Stimulated activated CD8-positive, alpha-beta memory T cell treated with anti-CD3 and anti-CD28 coated beads, Interleukin-12 subunit alpha, Interleukin-12 subunit beta, amount 100 ng/mL, for 4 hours (primary cell): ENCODE data around the gene SFXN3.
A peak's percentile ranks its signal among the peaks of the same experiment; 100 is the strongest.

Source experiments
- DNase-seq: peaks from one replicate; pipeline ENCODE4 v3.0.0-alpha.2; 2020; ENCODE audit warnings: low read depth

SFXN3 gene

DNA sequence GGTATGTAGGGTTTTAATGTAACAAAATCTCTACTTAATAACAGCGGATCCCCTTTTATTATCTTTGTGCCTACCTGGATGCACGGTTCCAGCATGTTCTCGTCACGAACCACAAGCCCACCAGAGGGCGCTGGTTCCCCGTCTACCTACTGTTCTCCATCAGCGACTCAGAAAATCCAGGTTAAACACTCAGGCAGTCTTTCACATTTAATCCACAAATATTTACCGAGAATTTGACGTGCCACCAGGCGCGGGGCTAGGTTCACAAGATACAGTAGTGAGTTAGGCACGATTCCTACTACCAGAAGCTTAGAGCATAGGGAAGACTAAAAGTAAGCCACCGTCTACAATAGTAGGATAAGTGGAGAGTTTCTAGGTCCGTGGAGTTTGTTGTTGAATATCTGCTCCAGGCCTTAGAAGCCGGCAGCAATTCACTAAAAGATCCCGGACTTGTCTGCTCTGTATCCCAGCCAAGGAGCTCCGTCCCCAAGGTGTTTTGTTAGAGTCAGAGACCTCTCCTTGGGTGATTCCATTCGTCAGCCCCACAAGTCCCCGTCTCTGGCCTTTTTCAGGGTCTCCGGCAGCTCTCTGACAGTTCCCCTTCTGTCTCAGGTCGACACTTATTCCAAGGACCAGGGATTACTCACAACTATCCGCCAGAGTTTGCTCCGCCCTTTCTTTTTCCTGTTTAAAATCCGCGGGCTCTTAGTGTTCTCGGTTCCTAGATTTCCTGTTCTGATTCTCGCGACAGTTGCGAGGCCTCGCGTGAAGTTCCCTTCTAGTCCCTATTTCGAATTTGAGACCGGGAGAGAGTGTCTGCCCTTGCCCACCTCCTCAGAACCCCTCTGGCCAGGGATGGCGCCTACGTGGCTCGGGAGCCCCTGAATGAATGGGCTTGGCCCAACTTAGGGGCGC lies 29.3 kb downstream of the SFXN3 start:
- peak; percentile 68 for DNase-seq

DNA sequence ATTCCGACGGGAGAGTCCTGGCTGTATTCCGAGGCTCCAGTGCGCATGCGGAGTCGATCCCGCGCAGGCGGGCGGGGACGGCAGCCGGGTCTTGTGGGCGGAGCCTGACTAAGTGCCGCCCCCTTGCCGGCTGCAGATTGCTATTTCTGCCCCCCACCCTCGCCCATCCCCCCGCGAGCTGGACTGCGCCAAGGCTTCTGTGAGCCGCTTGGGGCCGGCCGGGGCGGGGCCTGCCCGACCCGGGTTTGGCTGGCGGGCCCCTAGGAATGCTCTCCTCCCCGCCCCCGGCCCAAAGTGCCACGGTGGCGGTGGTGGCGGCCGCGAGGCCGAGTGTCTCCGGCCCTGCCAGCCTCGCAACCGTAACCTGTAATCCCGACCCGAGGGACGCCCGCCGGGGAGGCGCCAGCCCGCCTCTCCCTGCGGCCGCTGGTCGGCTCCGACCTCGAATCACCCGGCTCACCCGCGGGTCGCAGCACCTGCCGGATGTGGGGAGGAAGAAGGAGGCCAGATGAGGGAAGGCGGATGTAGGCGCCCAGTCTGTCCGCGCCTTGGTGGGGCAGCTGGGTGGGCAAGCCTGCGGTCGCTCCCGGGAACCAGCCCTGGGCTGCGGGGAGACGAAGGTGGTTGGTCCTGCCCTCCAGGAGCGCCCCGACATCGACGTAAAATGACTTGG lies 30.1 kb downstream of the SFXN3 start:
- peak; percentile 87 for DNase-seq

DNA sequence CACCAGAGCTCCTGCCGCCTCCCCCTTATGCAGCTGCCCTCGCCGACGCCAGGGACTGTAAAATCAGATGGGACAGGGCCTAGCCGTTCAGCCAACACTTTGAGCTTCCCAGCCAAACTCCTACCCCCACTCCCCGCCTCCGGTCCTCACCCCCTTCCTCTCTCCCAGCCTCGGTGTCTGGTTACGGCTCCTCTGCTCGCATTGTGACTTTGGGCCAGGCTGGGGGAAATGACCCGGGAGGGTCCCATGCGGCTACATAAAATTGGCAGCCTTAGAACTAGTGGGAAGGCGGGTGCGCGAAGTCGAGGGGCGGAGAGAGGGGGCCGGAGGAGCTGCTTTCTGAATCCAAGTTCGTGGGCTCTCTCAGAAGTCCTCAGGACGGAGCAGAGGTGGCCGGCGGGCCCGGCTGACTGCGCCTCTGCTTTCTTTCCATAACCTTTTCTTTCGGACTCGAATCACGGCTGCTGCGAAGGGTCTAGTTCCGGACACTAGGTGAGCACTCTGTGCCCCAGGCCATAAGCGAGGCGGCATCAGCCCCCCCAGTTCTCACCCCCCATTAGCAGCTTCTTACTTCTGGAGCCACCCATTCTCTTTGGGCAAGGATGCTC lies 30.7 kb downstream of the SFXN3 start, which contains the start of gene KAZALD1:
Gene KAZALD1, plus strand, starts transcription at position 366 of the 608 bp plus-strand sequence. CDS start 604 bp downstream, outside the sequence.
- DNase-seq: no peak

DNA sequence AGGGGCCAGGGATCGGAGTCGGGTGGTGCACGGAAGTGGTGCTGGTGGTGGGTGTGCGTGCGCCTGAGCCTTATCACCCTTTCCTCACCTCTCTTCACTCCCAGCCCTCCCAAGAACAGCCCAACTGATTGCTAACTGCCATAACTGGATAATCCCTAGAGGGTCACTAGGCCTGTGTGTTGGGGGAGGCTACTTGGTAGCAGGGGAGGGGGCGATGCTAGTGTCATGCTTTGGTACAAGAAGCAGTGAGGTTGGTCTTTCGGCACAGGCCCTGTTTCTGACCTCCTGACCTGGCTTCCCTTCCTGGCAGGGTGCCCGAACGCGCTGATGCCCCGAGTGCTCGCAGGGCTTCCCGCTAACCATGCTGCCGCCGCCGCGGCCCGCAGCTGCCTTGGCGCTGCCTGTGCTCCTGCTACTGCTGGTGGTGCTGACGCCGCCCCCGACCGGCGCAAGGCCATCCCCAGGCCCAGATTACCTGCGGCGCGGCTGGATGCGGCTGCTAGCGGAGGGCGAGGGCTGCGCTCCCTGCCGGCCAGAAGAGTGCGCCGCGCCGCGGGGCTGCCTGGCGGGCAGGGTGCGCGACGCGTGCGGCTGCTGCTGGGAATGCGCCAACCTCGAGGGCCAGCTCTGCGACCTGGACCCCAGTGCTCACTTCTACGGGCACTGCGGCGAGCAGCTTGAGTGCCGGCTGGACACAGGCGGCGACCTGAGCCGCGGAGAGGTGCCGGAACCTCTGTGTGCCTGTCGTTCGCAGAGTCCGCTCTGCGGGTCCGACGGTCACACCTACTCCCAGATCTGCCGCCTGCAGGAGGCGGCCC lies 31.4 kb downstream of the SFXN3 start:
- peak; percentile 28 for DNase-seq

DNA sequence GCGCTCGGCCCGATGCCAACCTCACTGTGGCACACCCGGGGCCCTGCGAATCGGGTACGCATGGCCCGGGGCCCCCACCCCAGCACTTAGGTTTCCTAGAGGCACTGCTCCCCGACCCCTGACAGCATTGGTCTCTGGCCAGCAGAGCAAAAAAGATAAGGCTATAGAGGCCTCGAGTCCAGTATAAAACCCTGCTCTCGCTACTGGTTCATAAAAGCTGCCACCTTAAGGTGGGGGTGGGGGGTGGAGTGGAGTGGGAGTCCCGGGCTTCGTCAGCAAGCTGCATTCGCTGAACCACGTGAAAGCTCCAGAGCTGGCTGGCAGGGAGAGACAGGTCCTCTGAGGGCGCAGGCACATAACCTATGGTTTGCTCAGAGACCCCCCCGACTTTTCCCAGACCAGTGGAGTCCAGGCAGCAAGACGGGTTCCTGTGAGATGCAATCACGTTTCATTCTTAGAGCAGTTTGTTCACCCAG lies 32.1 kb downstream of the SFXN3 start:
- DNase-seq: no peak

DNA sequence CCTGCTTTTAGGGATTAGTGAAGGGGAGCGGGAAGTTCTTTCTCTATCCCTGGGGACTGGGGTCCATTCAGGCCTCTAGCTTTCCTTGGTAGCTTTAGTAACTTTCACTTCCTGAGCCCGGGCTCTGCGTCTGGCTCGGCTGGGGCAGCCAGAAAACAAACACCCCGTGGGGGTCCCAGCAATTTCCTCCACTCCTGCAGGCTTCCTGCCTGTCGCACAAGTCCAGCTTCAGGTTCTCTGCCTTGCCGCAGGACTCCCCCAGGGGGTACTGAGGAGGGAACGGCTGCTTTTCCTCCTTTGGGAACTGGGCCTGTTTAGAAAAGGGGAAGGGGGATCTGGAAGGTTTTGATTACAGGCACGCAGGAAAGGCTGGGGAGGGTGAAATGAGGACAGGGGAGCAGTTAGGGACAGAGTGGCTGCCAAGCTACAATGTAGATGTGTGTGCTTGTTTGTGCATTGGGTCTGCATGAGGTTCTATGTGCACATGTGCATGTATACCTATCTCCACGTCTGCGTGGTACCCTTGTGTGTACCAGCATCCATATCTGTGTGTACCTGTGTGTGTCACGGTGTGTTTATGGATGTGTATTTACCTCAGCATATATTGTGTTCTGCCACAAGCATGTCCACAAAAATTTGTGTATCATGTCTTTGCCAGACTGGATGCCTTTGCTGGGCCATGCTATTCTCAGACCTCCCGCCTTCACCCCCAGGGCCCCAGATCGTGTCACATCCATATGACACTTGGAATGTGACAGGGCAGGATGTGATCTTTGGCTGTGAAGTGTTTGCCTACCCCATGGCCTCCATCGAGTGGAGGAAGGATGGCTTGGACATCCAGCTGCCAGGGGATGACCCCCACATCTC lies 32.7 kb downstream of the SFXN3 start:
- no peak for DNase-seq

DNA sequence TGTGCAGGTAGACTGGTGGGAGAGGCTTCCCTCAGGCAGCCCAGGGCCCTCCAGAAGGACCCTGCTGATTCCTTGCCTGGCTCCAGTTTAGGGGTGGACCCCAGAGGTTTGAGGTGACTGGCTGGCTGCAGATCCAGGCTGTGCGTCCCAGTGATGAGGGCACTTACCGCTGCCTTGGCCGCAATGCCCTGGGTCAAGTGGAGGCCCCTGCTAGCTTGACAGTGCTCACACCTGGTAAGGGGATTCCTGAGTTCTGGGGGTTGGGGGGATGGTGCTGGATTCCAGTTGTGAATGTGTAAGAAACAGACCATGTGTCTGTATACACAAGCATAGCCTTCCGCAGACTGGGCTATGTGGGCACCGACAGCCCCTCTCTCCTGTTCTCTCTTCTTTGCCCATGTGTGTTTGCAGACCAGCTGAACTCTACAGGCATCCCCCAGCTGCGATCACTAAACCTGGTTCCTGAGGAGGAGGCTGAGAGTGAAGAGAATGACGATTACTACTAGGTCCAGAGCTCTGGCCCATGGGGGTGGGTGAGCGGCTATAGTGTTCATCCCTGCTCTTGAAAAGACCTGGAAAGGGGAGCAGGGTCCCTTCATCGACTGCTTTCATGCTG lies 33.5 kb downstream of the SFXN3 start:
- no peak for DNase-seq

DNA sequence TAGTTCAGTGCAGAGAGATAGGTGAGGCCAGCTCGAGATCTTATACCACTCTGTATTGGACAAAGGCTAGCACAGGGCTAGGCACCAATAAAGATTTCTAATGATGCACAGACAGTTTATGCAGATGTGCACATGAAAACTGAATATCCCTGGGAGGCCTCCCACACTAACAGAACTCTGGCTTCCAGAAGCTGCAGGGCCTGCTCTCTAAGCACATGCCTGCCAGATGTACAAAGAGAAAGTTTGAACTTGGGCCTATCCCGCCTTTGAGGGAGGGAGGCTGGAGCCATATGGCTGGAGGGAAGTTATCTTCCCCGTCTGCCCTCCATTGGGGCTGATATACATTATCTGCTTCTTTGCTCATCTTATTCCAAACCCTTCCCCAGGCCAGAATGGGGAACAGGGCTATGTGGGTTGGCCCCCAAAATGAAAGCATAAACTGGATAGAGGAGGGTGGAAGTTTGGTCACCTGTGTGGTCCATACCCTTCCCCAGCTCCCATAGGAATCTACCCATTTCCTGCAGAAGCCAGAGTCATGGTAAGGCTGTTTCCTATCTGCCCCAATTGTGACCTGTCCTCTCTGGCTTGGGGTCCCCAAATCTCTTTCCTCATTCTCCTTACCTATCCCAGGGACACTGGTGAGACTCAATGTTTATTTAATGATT lies 34.6 kb downstream of the SFXN3 start:
- no peak for DNase-seq

DNA sequence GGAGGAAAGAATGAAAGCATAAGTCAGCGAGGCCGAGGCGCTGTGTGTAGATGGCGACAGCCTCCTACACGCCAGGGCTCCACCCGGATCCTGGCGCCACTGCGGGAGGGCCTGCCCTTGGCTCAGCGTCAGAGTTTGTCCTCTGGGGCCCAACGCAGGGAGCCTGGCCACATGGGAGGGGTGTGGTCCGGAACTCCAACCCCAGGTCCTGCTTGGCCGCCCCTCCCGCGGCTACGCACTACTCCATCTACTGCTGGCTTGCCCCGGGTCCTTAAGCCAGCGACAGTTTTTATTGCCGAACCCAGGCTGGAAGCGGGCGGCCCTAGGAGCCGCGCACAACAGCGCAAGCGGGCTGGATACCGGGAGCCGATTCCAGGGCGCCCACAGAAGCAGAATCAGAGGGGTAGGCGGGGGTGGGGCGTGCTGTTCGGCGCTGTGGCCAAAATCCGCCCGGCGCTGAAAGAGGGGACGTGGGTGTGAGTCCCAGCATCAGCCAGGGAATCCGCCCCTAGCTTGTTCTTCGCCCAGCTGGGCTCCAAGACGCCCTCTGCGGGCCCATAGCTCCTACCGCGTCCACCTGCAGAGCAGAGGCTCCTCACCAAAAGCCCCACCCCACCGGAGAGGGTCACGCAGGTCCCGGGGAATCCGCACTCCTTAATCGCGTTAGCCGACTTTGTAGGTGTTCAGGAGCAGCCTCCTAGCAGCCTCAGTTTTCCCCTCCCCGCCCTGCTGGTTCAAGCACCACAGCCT lies 35.3 kb downstream of the SFXN3 start:
- DNase-seq: peak; percentile 19

DNA sequence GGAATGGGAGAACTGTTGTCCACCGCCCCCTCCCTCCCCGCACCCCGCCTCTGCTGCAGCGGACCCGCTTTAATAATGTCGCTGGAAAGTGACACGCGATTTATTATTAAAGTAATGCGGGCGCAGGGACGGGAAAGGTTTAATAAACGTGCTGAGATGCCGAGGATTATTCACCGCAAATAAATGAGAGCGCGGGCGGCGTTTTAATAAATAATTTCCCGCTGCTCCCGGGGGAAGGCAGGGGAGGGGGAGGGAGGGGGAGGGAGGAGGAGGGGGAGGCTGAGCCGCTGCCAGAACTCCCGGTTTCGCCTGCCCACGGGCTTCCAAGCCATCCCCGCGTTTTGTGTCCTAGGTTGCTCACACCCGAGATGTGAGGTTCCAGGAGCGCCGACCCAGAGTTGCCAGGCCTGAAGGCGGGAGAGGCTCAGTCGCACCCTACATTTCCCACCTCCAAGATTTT lies 35.9 kb downstream of the SFXN3 start:
- DNase-seq: no peak

DNA sequence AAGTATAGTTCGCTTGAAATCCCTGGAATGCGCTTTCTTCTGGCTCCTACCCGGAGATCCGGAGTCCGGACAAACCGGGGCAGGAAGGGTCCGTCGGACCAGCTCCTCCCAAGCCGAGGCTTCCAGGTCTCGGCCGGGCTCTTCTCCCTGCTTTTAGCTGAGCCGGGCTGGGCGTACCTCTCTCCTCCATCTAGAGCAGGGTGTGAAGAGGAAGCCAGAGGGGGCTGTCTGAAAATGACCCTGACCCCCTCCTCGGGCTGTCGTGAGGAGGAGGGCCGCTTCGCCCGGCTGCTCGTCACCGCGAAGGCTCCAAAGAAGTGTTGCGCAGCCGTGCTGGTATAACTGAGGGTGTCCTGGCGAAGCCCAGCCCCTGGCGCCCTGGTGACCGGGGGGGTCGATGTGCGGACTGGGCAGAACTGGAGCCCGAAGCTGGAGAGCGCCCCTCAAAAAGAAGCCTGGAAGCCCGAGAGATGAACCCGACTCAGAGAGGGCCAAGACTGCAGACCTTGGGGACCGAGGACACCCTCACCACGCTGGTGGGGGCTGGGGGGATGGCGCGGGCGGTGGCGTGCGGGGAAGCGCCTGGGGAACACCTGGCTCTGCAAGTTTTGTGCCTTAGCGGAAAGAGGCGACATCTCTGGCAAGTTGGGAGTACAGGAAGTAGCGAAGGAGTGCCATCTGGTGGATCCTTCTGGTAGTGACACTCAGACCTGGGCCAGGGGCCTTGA lies 36.5 kb downstream of the SFXN3 start:
- peak; percentile 49 for DNase-seq

DNA sequence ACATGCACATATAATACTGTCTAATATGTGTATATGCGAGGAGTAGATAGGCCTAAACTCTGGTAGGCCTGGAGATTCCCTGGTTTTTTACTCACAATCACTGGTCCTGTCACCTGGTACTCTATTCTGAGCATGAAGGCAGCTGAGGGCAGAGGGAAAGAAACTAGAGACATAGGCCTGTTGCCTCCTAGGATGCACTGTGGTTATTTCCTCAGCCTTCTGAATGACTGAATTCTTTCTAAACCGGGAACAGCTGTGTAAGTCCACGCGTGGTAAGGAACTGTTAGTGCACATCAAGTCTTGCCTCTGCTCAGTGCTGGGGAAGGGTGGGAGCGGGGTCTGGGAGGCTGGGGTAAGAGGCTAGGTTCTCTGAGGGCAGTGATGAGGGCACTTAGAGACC lies 38.4 kb downstream of the SFXN3 start:
- DNase-seq: no peak

DNA sequence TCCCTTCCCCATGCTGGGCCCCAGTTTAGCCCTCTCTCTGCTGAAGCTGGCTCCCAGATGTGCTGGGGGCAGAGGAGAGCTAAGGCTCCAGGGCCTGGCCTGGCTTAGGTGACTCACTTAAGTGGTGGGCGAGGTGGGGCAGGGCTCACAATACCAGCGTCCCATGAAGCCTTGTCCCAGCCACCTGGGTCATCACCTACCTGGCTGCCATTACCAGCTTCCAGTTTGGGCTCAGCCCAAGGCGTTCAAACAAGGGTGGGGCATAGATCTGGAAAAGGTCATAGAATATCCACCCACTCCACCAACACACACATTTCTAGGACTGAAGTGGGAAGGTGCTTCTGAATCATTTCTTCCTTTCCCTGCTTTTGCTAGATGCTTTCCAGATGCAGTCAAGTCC lies 39.1 kb downstream of the SFXN3 start:
- DNase-seq: no peak

DNA sequence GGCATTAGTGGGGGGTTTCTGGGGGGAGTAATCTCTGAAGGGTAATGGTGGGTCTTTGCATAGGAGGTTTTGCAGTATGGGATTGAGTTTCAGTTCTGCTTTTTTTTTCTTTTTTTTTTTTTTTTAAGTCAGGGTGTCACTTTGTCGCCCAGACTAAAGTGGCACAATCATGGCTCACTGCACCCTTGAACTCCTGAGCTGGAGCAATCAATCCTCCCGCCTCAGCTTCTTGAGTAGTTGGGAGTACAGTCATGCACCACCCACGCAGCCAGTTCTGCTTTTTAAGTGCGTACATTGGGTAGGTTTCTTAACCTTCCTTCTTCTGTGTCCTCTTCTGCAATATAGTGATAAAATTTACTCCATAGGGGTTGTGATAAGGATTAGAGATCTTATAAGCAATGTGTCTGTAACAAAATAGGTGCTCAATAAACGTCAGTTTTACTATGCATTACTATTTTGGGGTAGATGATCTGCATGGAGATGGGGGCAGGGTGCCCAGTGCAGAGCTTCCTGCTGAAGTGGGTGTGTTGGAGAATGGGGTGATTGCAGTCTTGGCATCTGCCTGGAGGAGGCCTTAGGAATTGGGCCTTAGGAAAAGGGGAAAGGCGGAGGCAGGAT lies 40.3 kb downstream of the SFXN3 start:
- DNase-seq: no peak

DNA sequence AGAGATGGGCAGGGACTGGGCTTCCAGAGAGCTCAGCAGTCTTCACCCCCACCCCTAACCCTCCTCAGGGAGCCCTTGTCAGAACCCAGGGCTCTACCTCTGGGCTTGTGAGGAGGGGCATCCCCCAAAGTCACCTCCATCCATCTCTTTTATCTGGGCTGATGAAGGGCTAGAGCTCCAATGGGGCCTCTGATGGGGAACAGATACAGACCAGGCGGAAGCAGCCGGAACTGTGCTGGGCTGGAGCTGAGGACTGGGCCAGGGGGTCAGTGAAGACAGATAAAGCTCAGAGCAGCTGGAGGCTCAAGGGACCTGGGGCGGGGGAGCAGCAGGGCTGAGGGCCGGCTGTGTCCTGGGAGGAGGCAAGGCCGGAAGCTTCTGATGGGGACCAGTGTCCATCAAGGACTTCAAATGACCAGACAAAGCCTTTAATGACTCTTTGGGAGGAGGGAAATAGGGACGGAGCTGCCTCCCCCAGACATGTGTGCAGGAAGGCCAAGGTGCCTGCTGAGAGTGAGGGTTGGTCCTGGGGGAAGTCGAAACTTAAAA lies 40.9 kb downstream of the SFXN3 start:
- DNase-seq: no peak

DNA sequence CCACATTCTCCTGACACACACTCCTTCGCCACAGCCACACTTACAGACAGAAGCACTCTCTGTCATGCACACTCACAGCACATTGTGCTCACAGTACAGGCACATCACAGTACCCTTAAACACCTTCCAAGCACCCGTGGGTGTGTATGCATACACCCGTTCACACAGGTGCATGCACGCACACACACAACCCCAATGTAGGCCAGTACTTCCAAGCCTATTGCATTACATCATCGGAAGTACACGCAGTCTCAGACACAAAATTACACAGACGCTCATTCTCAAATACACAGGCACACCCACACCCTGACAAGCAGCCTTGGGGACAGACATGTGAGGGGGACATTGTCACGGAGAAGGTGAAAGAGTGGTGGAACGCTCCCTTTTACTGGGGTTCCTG lies 41.9 kb downstream of the SFXN3 start:
- DNase-seq: no peak

DNA sequence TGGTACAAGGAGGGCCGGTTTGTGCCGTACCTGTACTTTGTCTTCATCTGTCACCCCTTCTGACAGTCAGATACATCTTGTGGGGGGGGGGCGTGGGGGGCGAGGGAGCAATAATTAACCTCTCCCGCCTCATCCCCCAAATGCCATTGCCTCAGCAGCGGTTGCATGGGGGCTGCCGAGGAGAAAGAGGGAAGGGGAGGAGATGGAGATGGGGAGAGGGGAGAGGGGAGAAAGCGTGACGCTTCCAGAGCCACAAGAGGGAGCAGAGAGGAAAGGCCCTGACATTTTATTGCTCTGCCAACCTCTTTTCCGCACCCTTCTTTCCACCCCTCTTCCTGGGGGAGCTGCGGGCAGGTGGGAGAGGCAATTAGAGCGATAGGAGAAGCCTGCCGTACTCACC lies 42.6 kb downstream of the SFXN3 start:
- no peak for DNase-seq

DNA sequence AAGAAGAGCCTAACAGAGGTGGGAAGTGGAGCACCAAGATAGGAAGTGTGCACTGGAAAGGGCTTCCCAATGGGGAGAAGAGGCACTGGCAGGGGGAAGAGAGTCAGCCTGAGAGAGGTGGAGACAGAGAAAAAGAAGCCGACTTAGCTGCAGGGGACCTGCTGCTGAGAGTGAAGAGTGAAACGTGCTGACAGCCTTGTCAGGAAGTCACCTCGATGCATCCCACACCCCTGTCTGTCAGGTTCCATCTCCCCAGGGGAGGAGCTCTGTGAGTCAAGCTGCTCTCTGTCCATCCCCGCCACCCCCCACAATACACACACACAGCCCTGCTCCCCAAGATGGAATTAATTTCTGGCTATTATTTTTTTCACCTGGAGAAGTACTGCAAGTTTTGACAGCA lies 44.7 kb downstream of the SFXN3 start:
- DNase-seq: no peak
